Measurements from ENCODE around the gene GALNT2.

- TF ChIP-seq CTCF (IDR thresholded peaks at IDR 0.05; ENCODE audit: low read depth, low read length, missing input control) (no peak), MAX (IDR thresholded peaks at IDR 0.05) (no peak), RAD21 (IDR thresholded peaks at IDR 0.05) (no peak), RXRA (IDR thresholded peaks at IDR 0.05) (no peak), ATF3 (IDR thresholded peaks at IDR 0.05) (no peak), ZBTB33 (IDR thresholded peaks at IDR 0.05) (no peak), SP1 (IDR thresholded peaks at IDR 0.05) (no peak)
Measured at GRCh38 chr1:230240446-230241086, 173.5 kb downstream of the GALNT2 start.
